Measurements from ENCODE around the gene PLXNA1.

The PLXNA1 gene

GRCh38 chr3:126947429-126947828 lies 35.5 kb upstream of the PLXNA1 start:
- no peaks in the 10 kb centered on the region for H3K4me1 ChIP-seq (ENCODE audit: control insufficient read depth, insufficient read depth, low read length)
- H3K36me3 ChIP-seq (ENCODE audit: control insufficient read depth in 2 of 2, insufficient read depth in 1 of 2, low read length in 2 of 2) = peaks cover 0 to 11% of the 10 kb centered on the region in 2 experiments; a peak in 1 of 3 replicates
- no peak overlapping the region for H3K27ac ChIP-seq (ENCODE audit: extremely low read depth, low read depth, low read length)
- no peak for TF ChIP-seq HIC1 (tag by site-specific recombination; IDR thresholded peaks at IDR 0.05)
- TF ChIP-seq ZNF548 (tag by site-specific recombination; IDR thresholded peaks at IDR 0.05) = no peak
- no peak for TF ChIP-seq ZBTB26 (tag by site-specific recombination; optimal IDR thresholded peaks at IDR 0.05)
- TF ChIP-seq ZNF580 (tag by site-specific recombination; IDR thresholded peaks at IDR 0.05) = no peak
- no peak for TF ChIP-seq ZNF791 (tag by site-specific recombination; IDR thresholded peaks at IDR 0.05)
- TF ChIP-seq ZNF341 (tag by site-specific recombination; IDR thresholded peaks at IDR 0.05; ENCODE audit: low read depth) = no peak
- no peak for TF ChIP-seq ZNF2 (tag by site-specific recombination; IDR thresholded peaks at IDR 0.05)
- no peak for TF ChIP-seq HOXC10 (CRISPR knock-in tag; IDR thresholded peaks at IDR 0.05)
- no peak for TF ChIP-seq ZFP3 (tag by site-specific recombination; IDR thresholded peaks at IDR 0.05; ENCODE audit: low read depth)
- TF ChIP-seq ZXDB (tag by site-specific recombination; IDR thresholded peaks at IDR 0.05) = no peak
- no peak for TF ChIP-seq FEZF1 (tag by site-specific recombination; IDR thresholded peaks at IDR 0.05)
- no peak for TF ChIP-seq ZBTB21 (tag by site-specific recombination; IDR thresholded peaks at IDR 0.05)
- TF ChIP-seq ZNF777 (tag by site-specific recombination; IDR thresholded peaks at IDR 0.05; ENCODE audit: borderline replicate concordance) = no peak
- TF ChIP-seq ELK4 (IDR thresholded peaks at IDR 0.05; ENCODE audit: borderline replicate concordance, low read depth, low read length) = no peak
- ChIA-PET POLR2A (no interaction called here), CTCF (no interaction called here)
- no peaks in the 10 kb centered on the region for H3K9me3 ChIP-seq (ENCODE audit: control insufficient read depth, insufficient read depth, low read depth, low read length)
- no peak overlapping the region for H3K4me3 ChIP-seq (ENCODE audit: low read depth, low read length)

- POLR2A ChIA-PET = no interaction called here
- H3K4me3 ChIP-seq (ENCODE audit: low read depth, low read length) = no peak overlapping the region
- TF ChIP-seq HOXC10 (CRISPR knock-in tag; IDR thresholded peaks at IDR 0.05) (no peak), ZNF488 (tag by site-specific recombination; IDR thresholded peaks at IDR 0.05) (no peak), ZNF501 (tag by site-specific recombination; IDR thresholded peaks at IDR 0.05) (no peak)
- peaks cover 0 to 11% of the 10 kb centered on the region in 2 experiments; a peak in 1 of 3 replicates for H3K36me3 ChIP-seq (ENCODE audit: control insufficient read depth in 2 of 2, insufficient read depth in 1 of 2, low read length in 2 of 2)
- no peaks in the 10 kb centered on the region for H3K4me1 ChIP-seq (ENCODE audit: control insufficient read depth, insufficient read depth, low read length)
- CTCF ChIA-PET = no interaction called here
- H3K27ac ChIP-seq (ENCODE audit: extremely low read depth, low read depth, low read length) = no peak overlapping the region
- no peaks in the 10 kb centered on the region for H3K9me3 ChIP-seq (ENCODE audit: control insufficient read depth, insufficient read depth, low read depth, low read length)
Observed at GRCh38 chr3:126948980-126949535, 33.9 kb upstream of the PLXNA1 start.

GRCh38 chr3:126951561-126951960 lies 31.4 kb upstream of the PLXNA1 start:
- Histone ChIP-seq H3K9me3 (ENCODE audit: control insufficient read depth, insufficient read depth, low read depth, low read length) (no peaks in the 10 kb centered on the region), H3K4me1 (ENCODE audit: control insufficient read depth, insufficient read depth, low read length) (no peaks in the 10 kb centered on the region), H3K27ac (ENCODE audit: extremely low read depth, low read depth, low read length) (no peak overlapping the region), H3K4me3 (ENCODE audit: low read depth, low read length) (no peak overlapping the region), H3K36me3 (ENCODE audit: control insufficient read depth in 2 of 2, insufficient read depth in 1 of 2, low read length in 2 of 2) (peaks cover 0 to 11% of the 10 kb centered on the region in 2 experiments; a peak in 1 of 3 replicates)
- POLR2A ChIA-PET = no interaction called here
- CTCF ChIA-PET = interaction anchor here (0.7 kb wide), 1 partner anchor 28 kb away, joined by 3 read pairs; no protein-coding TSS in a partner anchor
- TF ChIP-seq BCL11B (tag by site-specific recombination; IDR thresholded peaks at IDR 0.05; ENCODE audit: low read depth) (no peak), ZNF416 (tag by site-specific recombination; IDR thresholded peaks at IDR 0.05) (no peak), ZNF133 (tag by site-specific recombination; IDR thresholded peaks at IDR 0.05) (no peak), ZNF148 (tag by site-specific recombination; IDR thresholded peaks at IDR 0.05; ENCODE audit: borderline replicate concordance) (no peak), ZNF16 (tag by site-specific recombination; IDR thresholded peaks at IDR 0.05; ENCODE audit: low read depth) (no peak), ZNF211 (tag by site-specific recombination; IDR thresholded peaks at IDR 0.05; ENCODE audit: low read depth) (no peak)

Data from HEK293 (cell line).